Measurements from ENCODE around the gene NKX6-2. TPM values are rescaled to one million over a fixed set of nuclear protein-coding genes. Genes with fewer than 3 reads are reported as not detected.

NKX6-2 gene
- polyA plus RNA-seq, 1 donor (not counting 4 experiments of a cell fraction or from before 2014, with no cell fraction given), result not detected

- H3K9ac ChIP-seq (ENCODE audit: control insufficient read depth, extremely low read depth, insufficient read depth, low read length), result no peak overlapping the region
- no peaks in the 10 kb centered on the region for H4K20me1 ChIP-seq (ENCODE audit: control insufficient read depth, extremely low read depth, insufficient read depth, low read length)
- H3K4me3 ChIP-seq (ENCODE audit: control insufficient read depth in 2 of 3, extremely low read depth in 1 of 3, insufficient read depth in 2 of 3, low read depth in 1 of 3, low read length in 3 of 3), result no peak overlapping the region
- FAIRE-seq, result no peak
- TF ChIP-seq, protein P1, sequence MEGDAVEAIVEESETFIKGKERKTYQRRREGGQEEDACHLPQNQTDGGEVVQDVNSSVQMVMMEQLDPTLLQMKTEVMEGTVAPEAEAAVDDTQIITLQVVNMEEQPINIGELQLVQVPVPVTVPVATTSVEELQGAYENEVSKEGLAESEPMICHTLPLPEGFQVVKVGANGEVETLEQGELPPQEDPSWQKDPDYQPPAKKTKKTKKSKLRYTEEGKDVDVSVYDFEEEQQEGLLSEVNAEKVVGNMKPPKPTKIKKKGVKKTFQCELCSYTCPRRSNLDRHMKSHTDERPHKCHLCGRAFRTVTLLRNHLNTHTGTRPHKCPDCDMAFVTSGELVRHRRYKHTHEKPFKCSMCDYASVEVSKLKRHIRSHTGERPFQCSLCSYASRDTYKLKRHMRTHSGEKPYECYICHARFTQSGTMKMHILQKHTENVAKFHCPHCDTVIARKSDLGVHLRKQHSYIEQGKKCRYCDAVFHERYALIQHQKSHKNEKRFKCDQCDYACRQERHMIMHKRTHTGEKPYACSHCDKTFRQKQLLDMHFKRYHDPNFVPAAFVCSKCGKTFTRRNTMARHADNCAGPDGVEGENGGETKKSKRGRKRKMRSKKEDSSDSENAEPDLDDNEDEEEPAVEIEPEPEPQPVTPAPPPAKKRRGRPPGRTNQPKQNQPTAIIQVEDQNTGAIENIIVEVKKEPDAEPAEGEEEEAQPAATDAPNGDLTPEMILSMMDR (optimal IDR thresholded peaks at IDR 0.05 in 1 of 3, IDR thresholded peaks at IDR 0.05 in 1 of 3, conservative IDR thresholded peaks at IDR 0.05 in 1 of 3; ENCODE audit: extremely low read depth in 1 of 3, insufficient read depth in 2 of 3, low read length in 3 of 3), result no peak
- TF ChIP-seq EZH2 (IDR thresholded peaks at IDR 0.05; ENCODE audit: low read length), result no peak
- no peaks in the 10 kb centered on the region for H3K27me3 ChIP-seq (ENCODE audit: control insufficient read depth, extremely low read depth, insufficient read depth, low read length)
- no peaks in the 10 kb centered on the region for H3K36me3 ChIP-seq (ENCODE audit: control insufficient read depth in 2 of 2, extremely low read depth in 1 of 2, insufficient read depth in 2 of 2, low read length in 2 of 2)
- peaks cover 6% of the 10 kb centered on the region for H3K9me3 ChIP-seq (ENCODE audit: control insufficient read depth, low read depth, low read length)
- no peak overlapping the region for H3K4me2 ChIP-seq (ENCODE audit: control insufficient read depth, extremely low read depth, insufficient read depth, low read depth, low read length)
- H3K4me1 ChIP-seq (ENCODE audit: control insufficient read depth, extremely low read depth, insufficient read depth, low read length), result no peaks in the 10 kb centered on the region
- dilution Hi-C loops (cut with MboI; ENCODE audit: extremely low pct_ligation_motif_present, low sequenced_read_pairs), result no loop called here
- no peaks in the 10 kb centered on the region for H3K79me2 ChIP-seq (ENCODE audit: control insufficient read depth, insufficient read depth, low read length)
- no peak for DNase-seq (ENCODE audit: low read depth, low spot score)
- no peaks in the 10 kb centered on the region for H3K9me1 ChIP-seq (ENCODE audit: control insufficient read depth, extremely low read depth, insufficient read depth, low read length)
- H3K27ac ChIP-seq (ENCODE audit: control insufficient read depth, insufficient read depth, low read length), result no peak overlapping the region
- H2AFZ ChIP-seq (ENCODE audit: control insufficient read depth, low read length), result no peak overlapping the region
Observed at GRCh38 chr10:132766291-132766690, 19.7 kb downstream of the NKX6-2 start.

- no peak overlapping the region for H3K27ac ChIP-seq (ENCODE audit: control insufficient read depth, insufficient read depth, low read length)
- peaks cover 6% of the 10 kb centered on the region for H3K9me3 ChIP-seq (ENCODE audit: control insufficient read depth, low read depth, low read length)
Observed at GRCh38 chr10:132765435-132765834, 20.5 kb downstream of the NKX6-2 start.

More at GRCh38 chr10:132765435-132765834, 20.5 kb downstream of the NKX6-2 start:
- H3K9me1 ChIP-seq (ENCODE audit: control insufficient read depth, extremely low read depth, insufficient read depth, low read length), result no peaks in the 10 kb centered on the region
- H3K9ac ChIP-seq (ENCODE audit: control insufficient read depth, extremely low read depth, insufficient read depth, low read length), result no peak overlapping the region
- no peaks in the 10 kb centered on the region for H3K27me3 ChIP-seq (ENCODE audit: control insufficient read depth, extremely low read depth, insufficient read depth, low read length)
- DNase-seq (ENCODE audit: low read depth, low spot score), result no peak
- TF ChIP-seq EZH2 (IDR thresholded peaks at IDR 0.05; ENCODE audit: low read length), result no peak
- TF ChIP-seq, protein P1 (optimal IDR thresholded peaks at IDR 0.05 in 1 of 3, IDR thresholded peaks at IDR 0.05 in 1 of 3, conservative IDR thresholded peaks at IDR 0.05 in 1 of 3; ENCODE audit: extremely low read depth in 1 of 3, insufficient read depth in 2 of 3, low read length in 3 of 3), result no peak
- no peak for FAIRE-seq
- H3K4me2 ChIP-seq (ENCODE audit: control insufficient read depth, extremely low read depth, insufficient read depth, low read depth, low read length), result no peak overlapping the region
- no peaks in the 10 kb centered on the region for H3K36me3 ChIP-seq (ENCODE audit: control insufficient read depth in 2 of 2, extremely low read depth in 1 of 2, insufficient read depth in 2 of 2, low read length in 2 of 2)
- H2AFZ ChIP-seq (ENCODE audit: control insufficient read depth, low read length), result no peak overlapping the region
- H3K4me1 ChIP-seq (ENCODE audit: control insufficient read depth, extremely low read depth, insufficient read depth, low read length), result no peaks in the 10 kb centered on the region
- no peaks in the 10 kb centered on the region for H4K20me1 ChIP-seq (ENCODE audit: control insufficient read depth, extremely low read depth, insufficient read depth, low read length)
- H3K4me3 ChIP-seq (ENCODE audit: control insufficient read depth in 2 of 3, extremely low read depth in 1 of 3, insufficient read depth in 2 of 3, low read depth in 1 of 3, low read length in 3 of 3), result no peak overlapping the region
- dilution Hi-C loops (cut with MboI; ENCODE audit: extremely low pct_ligation_motif_present, low sequenced_read_pairs), result no loop called here
- no peaks in the 10 kb centered on the region for H3K79me2 ChIP-seq (ENCODE audit: control insufficient read depth, insufficient read depth, low read length)
